Measurements from ENCODE around the gene KIF16B.

KIF16B gene

DNA sequence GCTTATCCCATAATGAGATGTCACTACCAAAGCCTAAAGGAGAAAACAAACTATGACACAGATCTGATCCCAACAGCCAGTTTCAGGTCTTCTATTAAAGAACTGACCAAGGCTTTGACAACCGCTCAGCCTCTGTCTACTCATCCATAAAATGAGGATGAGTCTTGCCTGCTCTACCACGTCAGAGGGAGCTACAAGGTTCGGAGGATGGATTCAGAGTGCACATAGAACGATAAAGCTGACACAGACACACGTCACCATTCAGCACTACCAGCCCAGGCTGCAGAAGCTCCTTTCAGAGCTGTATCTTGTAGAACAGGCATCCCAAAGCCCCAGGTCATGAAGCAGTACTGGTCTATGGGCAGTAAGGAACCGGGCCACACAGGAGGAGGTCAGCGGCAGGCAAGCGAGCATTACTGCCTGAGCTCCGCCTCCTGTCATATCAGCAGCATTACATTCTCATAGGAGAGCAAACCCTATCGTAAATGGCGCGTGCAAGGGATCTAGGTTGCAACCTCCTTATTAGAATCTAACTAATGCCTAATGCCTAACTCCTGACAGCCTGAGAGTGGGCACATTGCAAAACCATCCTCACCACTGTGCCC is 25.1 kb downstream of the KIF16B start:
- Histone ChIP-seq H3K9me3 (ENCODE audit: control insufficient read depth, low read length) (no peaks in the 10 kb centered on the region), H3K79me2 (peaks cover 39% of the 10 kb centered on the region), H3K4me3 (ENCODE audit: low read depth, low read length) (no peak overlapping the region), H3K4me1 (peaks cover 57% of the 10 kb centered on the region), H3K27me3 (ENCODE audit: control insufficient read depth, insufficient read depth, low read length) (no peaks in the 10 kb centered on the region), H3K27ac (peak overlapping the region; percentile 58), H3K36me3 (ENCODE audit: control insufficient read depth, insufficient read depth, low read length) (no peaks in the 10 kb centered on the region), H2AFZ (peak overlapping the region; percentile 30), H3K4me2 (ENCODE audit: low read length) (peak overlapping the region; percentile 33), H3K9ac (no peak overlapping the region)
- TF ChIP-seq, protein P1, sequence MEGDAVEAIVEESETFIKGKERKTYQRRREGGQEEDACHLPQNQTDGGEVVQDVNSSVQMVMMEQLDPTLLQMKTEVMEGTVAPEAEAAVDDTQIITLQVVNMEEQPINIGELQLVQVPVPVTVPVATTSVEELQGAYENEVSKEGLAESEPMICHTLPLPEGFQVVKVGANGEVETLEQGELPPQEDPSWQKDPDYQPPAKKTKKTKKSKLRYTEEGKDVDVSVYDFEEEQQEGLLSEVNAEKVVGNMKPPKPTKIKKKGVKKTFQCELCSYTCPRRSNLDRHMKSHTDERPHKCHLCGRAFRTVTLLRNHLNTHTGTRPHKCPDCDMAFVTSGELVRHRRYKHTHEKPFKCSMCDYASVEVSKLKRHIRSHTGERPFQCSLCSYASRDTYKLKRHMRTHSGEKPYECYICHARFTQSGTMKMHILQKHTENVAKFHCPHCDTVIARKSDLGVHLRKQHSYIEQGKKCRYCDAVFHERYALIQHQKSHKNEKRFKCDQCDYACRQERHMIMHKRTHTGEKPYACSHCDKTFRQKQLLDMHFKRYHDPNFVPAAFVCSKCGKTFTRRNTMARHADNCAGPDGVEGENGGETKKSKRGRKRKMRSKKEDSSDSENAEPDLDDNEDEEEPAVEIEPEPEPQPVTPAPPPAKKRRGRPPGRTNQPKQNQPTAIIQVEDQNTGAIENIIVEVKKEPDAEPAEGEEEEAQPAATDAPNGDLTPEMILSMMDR (IDR thresholded peaks at IDR 0.05) = no peak

DNA sequence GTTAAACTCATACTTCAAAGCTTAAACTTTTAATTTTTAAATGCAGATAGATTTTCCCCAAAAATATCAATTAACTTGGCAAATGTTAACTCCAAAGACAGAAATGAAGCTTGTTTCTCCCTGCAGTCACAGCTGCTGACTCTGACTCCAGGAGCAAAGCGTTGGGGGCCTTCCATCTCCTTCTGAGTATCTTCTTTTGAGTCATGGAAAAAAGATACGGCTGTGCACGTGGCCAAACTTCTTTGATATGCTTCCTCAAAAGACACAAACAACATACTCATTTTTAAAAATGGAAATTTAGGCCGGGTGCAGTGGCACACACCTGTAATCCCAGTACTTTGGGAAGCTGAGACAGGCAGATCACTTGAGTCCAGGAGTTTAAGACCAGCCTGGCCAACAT is 28.3 kb downstream of the KIF16B start:
- H3K27ac ChIP-seq = no peak overlapping the region
- H2AFZ ChIP-seq = no peak overlapping the region
- H3K4me3 ChIP-seq (ENCODE audit: low read depth, low read length) = no peak overlapping the region
- peaks cover 61% of the 10 kb centered on the region for H3K4me1 ChIP-seq
- peaks cover 47% of the 10 kb centered on the region for H3K79me2 ChIP-seq
- no peak overlapping the region for H3K4me2 ChIP-seq (ENCODE audit: low read length)
- H3K36me3 ChIP-seq (ENCODE audit: control insufficient read depth, insufficient read depth, low read length) = no peaks in the 10 kb centered on the region
- no peaks in the 10 kb centered on the region for H3K9me3 ChIP-seq (ENCODE audit: control insufficient read depth, low read length)
- H3K27me3 ChIP-seq (ENCODE audit: control insufficient read depth, insufficient read depth, low read length) = no peaks in the 10 kb centered on the region
- no peak overlapping the region for H3K9ac ChIP-seq
- TF ChIP-seq, protein P1 (IDR thresholded peaks at IDR 0.05) = no peak

DNA sequence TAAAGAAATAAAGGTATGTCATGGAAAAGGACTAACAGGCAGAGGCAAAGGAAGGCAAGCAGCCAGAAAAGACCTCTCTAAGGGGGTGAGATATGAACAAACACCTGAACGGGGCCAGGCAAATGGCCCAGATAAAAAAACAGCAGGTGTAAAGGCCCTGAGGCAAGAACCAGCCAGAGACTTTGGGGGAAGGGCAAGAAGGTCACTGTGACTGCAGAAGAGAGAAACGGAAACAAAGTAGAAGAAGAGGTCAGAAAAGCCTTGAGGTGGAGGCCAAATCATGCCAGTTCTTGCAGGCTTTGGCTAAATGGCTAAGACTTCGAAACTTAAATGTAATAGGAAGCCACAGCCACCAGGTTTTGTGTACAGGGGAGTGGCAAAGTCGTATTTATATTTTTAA is 30.8 kb downstream of the KIF16B start:
- H3K4me2 ChIP-seq (ENCODE audit: low read length) = no peak overlapping the region
- peaks cover 50% of the 10 kb centered on the region for H3K79me2 ChIP-seq
- H3K27me3 ChIP-seq (ENCODE audit: control insufficient read depth, insufficient read depth, low read length) = no peaks in the 10 kb centered on the region
- H2AFZ ChIP-seq = no peak overlapping the region
- no peaks in the 10 kb centered on the region for H3K36me3 ChIP-seq (ENCODE audit: control insufficient read depth, insufficient read depth, low read length)
- H3K27ac ChIP-seq = no peak overlapping the region
- peaks cover 61% of the 10 kb centered on the region for H3K4me1 ChIP-seq
- TF ChIP-seq, protein P1 (IDR thresholded peaks at IDR 0.05) = no peak
- no peak overlapping the region for H3K9ac ChIP-seq
- H3K4me3 ChIP-seq (ENCODE audit: low read depth, low read length) = no peak overlapping the region
- H3K9me3 ChIP-seq (ENCODE audit: control insufficient read depth, low read length) = no peaks in the 10 kb centered on the region

DNA sequence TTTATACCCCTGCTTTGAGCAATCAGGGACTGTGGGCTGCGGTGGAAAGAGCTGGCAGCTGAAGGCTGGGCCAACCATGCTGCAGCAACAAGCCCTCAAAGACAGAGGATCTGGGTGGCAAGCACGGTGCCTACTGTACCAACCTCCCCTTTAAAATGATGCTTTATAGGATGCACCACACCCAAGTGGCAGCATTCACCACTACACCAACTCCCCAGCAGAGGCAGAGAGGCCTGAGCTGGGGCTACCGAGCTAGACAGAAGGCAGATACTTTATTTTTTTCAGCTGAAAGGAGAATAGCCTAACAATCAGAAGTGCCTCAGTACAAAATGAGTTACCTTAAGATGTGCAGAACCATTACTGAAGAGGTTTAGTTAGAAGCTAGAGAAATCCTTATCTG is 31.4 kb downstream of the KIF16B start:
- H3K27ac ChIP-seq = peak overlapping the region; percentile 84
- no peaks in the 10 kb centered on the region for H3K9me3 ChIP-seq (ENCODE audit: control insufficient read depth, low read length)
- TF ChIP-seq, protein P1 (IDR thresholded peaks at IDR 0.05) = no peak
- H3K36me3 ChIP-seq (ENCODE audit: control insufficient read depth, insufficient read depth, low read length) = no peaks in the 10 kb centered on the region
- peak overlapping the region; percentile 32 for H3K4me2 ChIP-seq (ENCODE audit: low read length)
- peaks cover 57% of the 10 kb centered on the region for H3K4me1 ChIP-seq
- H2AFZ ChIP-seq = no peak overlapping the region
- no peaks in the 10 kb centered on the region for H3K27me3 ChIP-seq (ENCODE audit: control insufficient read depth, insufficient read depth, low read length)
- H3K9ac ChIP-seq = no peak overlapping the region
- H3K4me3 ChIP-seq (ENCODE audit: low read depth, low read length) = no peak overlapping the region
- H3K79me2 ChIP-seq = peaks cover 52% of the 10 kb centered on the region

DNA sequence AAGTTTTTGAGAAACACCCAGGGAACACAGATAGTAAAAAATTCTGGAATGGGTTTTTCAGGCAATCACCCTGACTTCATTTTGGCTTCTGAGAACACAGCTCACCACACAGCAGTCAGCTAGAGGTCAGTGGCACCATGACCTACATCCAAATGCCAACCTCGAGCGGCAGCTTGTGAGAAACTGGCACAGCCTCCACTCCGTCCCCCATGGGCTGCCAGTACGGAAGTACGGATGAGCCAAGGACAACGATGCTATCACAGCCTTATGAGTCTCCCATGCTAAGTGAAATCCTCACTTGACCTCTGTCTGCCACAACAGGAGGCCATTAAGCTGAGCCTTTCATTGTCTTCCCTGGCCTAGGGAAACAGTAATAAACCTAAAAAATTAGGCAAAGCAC is 32.0 kb downstream of the KIF16B start:
- TF ChIP-seq, protein P1 (IDR thresholded peaks at IDR 0.05) = no peak
- Histone ChIP-seq H3K27ac (peak overlapping the region; percentile 84), H3K4me3 (ENCODE audit: low read depth, low read length) (no peak overlapping the region)

More for the DNA sequence above, 32.0 kb downstream of the KIF16B start:
- Histone ChIP-seq H3K9ac (no peak overlapping the region), H2AFZ (no peak overlapping the region), H3K9me3 (ENCODE audit: control insufficient read depth, low read length) (no peaks in the 10 kb centered on the region), H3K27me3 (ENCODE audit: control insufficient read depth, insufficient read depth, low read length) (no peaks in the 10 kb centered on the region), H3K36me3 (ENCODE audit: control insufficient read depth, insufficient read depth, low read length) (no peaks in the 10 kb centered on the region), H3K4me2 (ENCODE audit: low read length) (peak overlapping the region; percentile 32), H3K79me2 (peaks cover 56% of the 10 kb centered on the region), H3K4me1 (peaks cover 55% of the 10 kb centered on the region)

Measured in parathyroid adenoma (tissue), 2 donors.